Measurements from ENCODE around the gene THYN1. TPM values are rescaled to one million over a fixed set of nuclear protein-coding genes. Genes with fewer than 3 reads are reported as not detected.
"Not testable (repeated sequence)": the region's sequence is repeated elsewhere in the genome, so short reads cannot be mapped to it uniquely, and the experiment has no call there.

The THYN1 gene
- total and polyA plus RNA-seq, 4 donors, result 28.3 to 64.4 (median 39.5) TPM

GRCh38 chr11:134288486-134288885, 35.3 kb upstream of the THYN1 start:
- no peak overlapping the region for H3K27ac ChIP-seq (ENCODE audit: low read depth in 1 of 2, low read length in 2 of 2)
- peaks cover 1% of the 10 kb centered on the region for H3K9me3 ChIP-seq (ENCODE audit: control insufficient read depth, low read length)
- no peak for ATAC-seq (ENCODE audit: low FRiP score)
- no peak for DNase-seq
- no peaks in the 10 kb centered on the region for H3K27me3 ChIP-seq (ENCODE audit: control insufficient read depth in 1 of 2, insufficient read depth in 2 of 2, low read length in 1 of 2)
- no peak overlapping the region for H3K4me3 ChIP-seq (ENCODE audit: low read length in 2 of 2)
- 91 to 93% methylated on average over 13 of the region's 13 CpGs for WGBS, 2 donors
- H3K36me3 ChIP-seq (ENCODE audit: control insufficient read depth in 1 of 2, insufficient read depth in 2 of 2, low read length in 1 of 2), result no peaks in the 10 kb centered on the region
- H3K4me1 ChIP-seq (ENCODE audit: control insufficient read depth in 1 of 2, insufficient read depth in 2 of 2, low read length in 2 of 2), result no peaks in the 10 kb centered on the region
- intact Hi-C loops (cut with DNase I), result no loop called here

- H3K27me3 ChIP-seq (ENCODE audit: control insufficient read depth in 1 of 2, insufficient read depth in 2 of 2, low read length in 1 of 2), result no peaks in the 10 kb centered on the region
- no peak for DNase-seq
- H3K36me3 ChIP-seq (ENCODE audit: control insufficient read depth in 1 of 2, insufficient read depth in 2 of 2, low read length in 1 of 2), result no peaks in the 10 kb centered on the region
- no peak for ATAC-seq (ENCODE audit: low FRiP score)
- intact Hi-C loops (cut with DNase I), result no loop called here
- H3K27ac ChIP-seq (ENCODE audit: low read depth in 1 of 2, low read length in 2 of 2), result no peak overlapping the region
- H3K4me3 ChIP-seq (ENCODE audit: low read length in 2 of 2), result no peak overlapping the region
- H3K4me1 ChIP-seq (ENCODE audit: control insufficient read depth in 1 of 2, insufficient read depth in 2 of 2, low read length in 2 of 2), result no peaks in the 10 kb centered on the region
- WGBS, 2 donors, result 89 to 91% methylated on average over 12 of the region's 12 CpGs
- H3K9me3 ChIP-seq (ENCODE audit: control insufficient read depth, low read length), result peaks cover 1% of the 10 kb centered on the region
These were observed 34.4 kb upstream of the THYN1 start for GRCh38 chr11:134287561-134287960.

- ATAC-seq (ENCODE audit: low FRiP score); H3K27ac ChIP-seq (ENCODE audit: low read depth in 1 of 2, low read length in 2 of 2); H3K9me3 ChIP-seq (ENCODE audit: control insufficient read depth, low read length); H3K27me3 ChIP-seq (ENCODE audit: control insufficient read depth in 1 of 2, insufficient read depth in 2 of 2, low read length in 1 of 2); H3K4me1 ChIP-seq (ENCODE audit: control insufficient read depth in 1 of 2, insufficient read depth in 2 of 2, low read length in 2 of 2); H3K4me3 ChIP-seq (ENCODE audit: low read length in 2 of 2); intact Hi-C loops (cut with DNase I); H3K36me3 ChIP-seq (ENCODE audit: control insufficient read depth in 1 of 2, insufficient read depth in 2 of 2, low read length in 1 of 2); DNase-seq: not testable (repeated sequence)
- 87 to 89% methylated on average over 5 of the region's 5 CpGs for WGBS, 2 donors
These were observed 31.2 kb upstream of the THYN1 start for GRCh38 chr11:134284349-134284748.

GRCh38 chr11:134283461-134284230, 30.5 kb upstream of the THYN1 start:
- ATAC-seq (ENCODE audit: low FRiP score) (no peak), DNase-seq (peak in 1 of 2 donors; percentile 65)
- H3K9me3 ChIP-seq (ENCODE audit: control insufficient read depth, low read length), result peaks cover 1% of the 10 kb centered on the region
- no peaks in the 10 kb centered on the region for H3K36me3 ChIP-seq (ENCODE audit: control insufficient read depth in 1 of 2, insufficient read depth in 2 of 2, low read length in 1 of 2)
- no peaks in the 10 kb centered on the region for H3K4me1 ChIP-seq (ENCODE audit: control insufficient read depth in 1 of 2, insufficient read depth in 2 of 2, low read length in 2 of 2)
- WGBS, 2 donors, result 79 to 88% methylated on average over 14 to 16 of the region's 16 CpGs
- intact Hi-C loops (cut with DNase I), result no loop called here
- no peaks in the 10 kb centered on the region for H3K27me3 ChIP-seq (ENCODE audit: control insufficient read depth in 1 of 2, insufficient read depth in 2 of 2, low read length in 1 of 2)
- H3K4me3 ChIP-seq (ENCODE audit: low read length in 2 of 2), result no peak overlapping the region
- H3K27ac ChIP-seq (ENCODE audit: low read depth in 1 of 2, low read length in 2 of 2), result no peak overlapping the region

DNA sequence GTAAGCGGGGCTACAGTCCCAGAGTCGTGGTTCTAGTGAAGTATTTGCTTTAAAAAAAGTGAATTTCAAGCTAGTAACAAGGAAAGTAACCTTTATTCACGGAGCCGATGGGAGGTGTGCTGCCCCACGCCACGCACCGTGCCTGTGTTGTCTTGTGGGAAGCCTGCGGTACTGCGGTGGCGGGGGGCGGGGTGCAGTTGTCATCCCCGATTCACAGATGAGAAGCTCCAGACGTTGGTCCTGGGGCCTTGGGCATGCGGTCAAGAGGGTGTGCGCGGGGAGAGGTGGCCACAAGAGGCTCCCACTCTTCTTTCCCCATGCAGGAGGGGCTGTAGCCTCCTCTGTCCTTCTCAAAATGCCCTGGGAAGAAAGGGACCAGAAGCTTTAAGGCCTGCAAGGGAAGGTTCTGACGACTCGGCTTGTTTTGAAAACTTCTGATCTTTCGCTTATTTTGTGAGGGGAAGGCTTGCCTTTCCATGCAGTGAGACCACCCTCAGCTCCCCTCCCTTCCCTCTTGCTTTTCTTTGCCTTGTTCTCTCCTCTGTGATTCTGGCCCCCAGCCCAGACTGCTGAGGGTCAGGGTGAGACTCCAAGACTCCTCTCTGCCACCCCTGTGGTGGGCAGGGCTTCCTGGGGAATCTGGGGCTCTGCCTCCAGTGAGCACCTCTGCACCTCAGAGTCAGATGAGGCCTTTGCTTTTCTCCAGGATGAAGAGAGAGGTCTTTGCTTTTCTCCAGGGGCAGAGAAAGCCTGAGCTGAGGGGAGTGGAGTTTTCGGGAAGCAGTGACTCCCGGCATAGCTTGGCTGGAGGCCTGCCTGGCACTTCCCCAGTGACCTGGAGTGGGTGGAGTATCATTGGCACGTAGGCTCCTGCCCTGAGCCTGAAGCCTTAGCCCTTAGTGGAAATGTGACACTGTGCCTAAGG, 29.2 kb upstream of the THYN1 start:
- no peaks in the 10 kb centered on the region for H3K4me1 ChIP-seq (ENCODE audit: control insufficient read depth in 1 of 2, insufficient read depth in 2 of 2, low read length in 2 of 2)
- no peak overlapping the region for H3K27ac ChIP-seq (ENCODE audit: low read depth in 1 of 2, low read length in 2 of 2)
- DNase-seq, result peak; percentile 67
- no peaks in the 10 kb centered on the region for H3K36me3 ChIP-seq (ENCODE audit: control insufficient read depth in 1 of 2, insufficient read depth in 2 of 2, low read length in 1 of 2)
- no peak for ATAC-seq (ENCODE audit: low FRiP score)
- intact Hi-C loops (cut with DNase I), result no loop called here
- 81 to 82% methylated on average over 22 of the region's 22 CpGs for WGBS, 2 donors
- peaks cover 2% of the 10 kb centered on the region for H3K9me3 ChIP-seq (ENCODE audit: control insufficient read depth, low read length)
- no peak overlapping the region for H3K4me3 ChIP-seq (ENCODE audit: low read length in 2 of 2)
- no peaks in the 10 kb centered on the region for H3K27me3 ChIP-seq (ENCODE audit: control insufficient read depth in 1 of 2, insufficient read depth in 2 of 2, low read length in 1 of 2)

- H3K4me1 ChIP-seq (ENCODE audit: control insufficient read depth in 1 of 2, insufficient read depth in 2 of 2, low read length in 2 of 2); H3K9me3 ChIP-seq (ENCODE audit: control insufficient read depth, low read length); H3K4me3 ChIP-seq (ENCODE audit: low read length in 2 of 2); ATAC-seq (ENCODE audit: low FRiP score); DNase-seq; H3K27ac ChIP-seq (ENCODE audit: low read depth in 1 of 2, low read length in 2 of 2); H3K36me3 ChIP-seq (ENCODE audit: control insufficient read depth in 1 of 2, insufficient read depth in 2 of 2, low read length in 1 of 2); H3K27me3 ChIP-seq (ENCODE audit: control insufficient read depth in 1 of 2, insufficient read depth in 2 of 2, low read length in 1 of 2); intact Hi-C loops (cut with DNase I): not testable (repeated sequence)
- WGBS, 2 donors, result 87 to 92% methylated on average over 6 to 16 of the region's 17 CpGs
These were observed 28.5 kb upstream of the THYN1 start for GRCh38 chr11:134281635-134282034.

DNA sequence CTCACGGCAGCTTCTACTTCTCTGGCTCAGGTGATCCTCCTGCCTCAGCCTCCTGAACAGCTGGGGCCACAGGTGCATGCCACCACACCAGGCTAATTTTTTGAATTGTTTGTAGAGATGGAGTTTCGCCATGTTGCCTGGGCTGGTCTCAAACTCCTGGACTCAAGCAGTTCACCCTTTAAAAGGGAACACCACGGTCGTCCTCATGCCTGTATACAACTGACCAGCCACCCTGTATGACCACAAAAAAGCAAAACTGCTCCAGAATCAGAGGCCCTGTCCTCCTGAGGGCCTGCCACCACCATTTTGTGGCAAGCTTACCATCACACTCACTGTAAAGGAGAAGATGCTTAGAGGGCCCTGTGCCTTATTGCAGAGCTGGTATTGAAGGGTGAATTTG, 25.2 kb upstream of the THYN1 start:
- intact Hi-C loops (cut with DNase I), result no loop called here

DNA sequence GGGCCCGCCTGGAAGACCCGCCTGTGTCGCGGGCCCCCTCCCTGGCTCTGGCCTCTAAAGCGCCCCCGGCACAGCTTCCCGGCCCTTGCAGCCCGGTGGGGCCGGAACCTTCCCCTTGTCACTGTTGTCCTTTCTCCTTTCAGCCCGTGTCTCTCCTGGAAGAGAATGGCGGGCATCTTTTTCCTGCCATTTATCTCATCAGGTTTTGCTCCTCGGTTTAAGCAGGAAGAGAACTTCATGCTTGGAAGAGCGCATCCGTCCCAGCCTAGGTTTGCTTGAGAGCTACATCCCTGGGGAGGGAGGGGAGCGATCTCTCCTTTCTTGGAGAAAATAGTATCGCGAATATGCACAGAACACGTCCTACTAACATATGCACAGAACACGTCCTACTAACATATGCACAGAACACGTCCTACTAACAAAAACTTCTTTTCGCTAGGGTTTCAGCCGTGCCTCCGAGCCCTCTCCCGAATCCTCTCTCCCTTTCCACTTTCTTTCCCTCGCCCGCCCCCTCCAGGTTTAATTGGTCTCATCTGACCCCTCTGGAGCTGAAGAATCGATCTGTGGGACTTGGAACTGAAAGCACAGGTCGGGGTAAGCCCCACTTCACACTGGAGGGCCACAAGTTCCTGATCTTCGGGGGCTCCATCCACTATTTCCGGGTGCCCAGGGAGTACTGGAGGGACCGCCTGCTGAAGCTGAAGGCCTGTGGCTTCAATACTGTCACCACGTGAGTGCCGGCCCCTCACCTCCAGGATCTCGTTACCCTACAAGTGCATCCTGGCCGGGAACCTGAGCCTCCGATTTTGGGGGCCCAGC, 24.2 kb upstream of the THYN1 start:
- DNase-seq, result no peak
- H3K27ac ChIP-seq (ENCODE audit: low read depth in 1 of 2, low read length in 2 of 2), result no peak overlapping the region

More for the DNA sequence above, 25.2 kb upstream of the THYN1 start:
- H3K4me3 ChIP-seq (ENCODE audit: low read length in 2 of 2), result no peak overlapping the region
- no peaks in the 10 kb centered on the region for H3K27me3 ChIP-seq (ENCODE audit: control insufficient read depth in 1 of 2, insufficient read depth in 2 of 2, low read length in 1 of 2)
- 91 to 96% methylated on average over 4 of the region's 4 CpGs for WGBS, 2 donors
- DNase-seq (no peak), ATAC-seq (ENCODE audit: low FRiP score) (no peak)
- no peak overlapping the region for H3K27ac ChIP-seq (ENCODE audit: low read depth in 1 of 2, low read length in 2 of 2)
- no peaks in the 10 kb centered on the region for H3K4me1 ChIP-seq (ENCODE audit: control insufficient read depth in 1 of 2, insufficient read depth in 2 of 2, low read length in 2 of 2)
- no peaks in the 10 kb centered on the region for H3K36me3 ChIP-seq (ENCODE audit: control insufficient read depth in 1 of 2, insufficient read depth in 2 of 2, low read length in 1 of 2)
- H3K9me3 ChIP-seq (ENCODE audit: control insufficient read depth, low read length), result peaks cover 2% of the 10 kb centered on the region

More for the DNA sequence above, 24.2 kb upstream of the THYN1 start:
- Histone ChIP-seq H3K9me3 (ENCODE audit: control insufficient read depth, low read length) (peaks cover 2% of the 10 kb centered on the region), H3K27me3 (ENCODE audit: control insufficient read depth in 1 of 2, insufficient read depth in 2 of 2, low read length in 1 of 2) (no peaks in the 10 kb centered on the region), H3K4me1 (ENCODE audit: control insufficient read depth in 1 of 2, insufficient read depth in 2 of 2, low read length in 2 of 2) (no peaks in the 10 kb centered on the region), H3K4me3 (ENCODE audit: low read length in 2 of 2) (no peak overlapping the region), H3K36me3 (ENCODE audit: control insufficient read depth in 1 of 2, insufficient read depth in 2 of 2, low read length in 1 of 2) (no peaks in the 10 kb centered on the region)
- 23 to 26% methylated on average over 36 of the region's 36 CpGs for WGBS, 2 donors
- intact Hi-C loops (cut with DNase I), result no loop called here
- no peak for ATAC-seq (ENCODE audit: low FRiP score)
